GM18867 (cell line): ENCODE results near the gene ZFC3H1.

ENCODE experiments used
- ATAC-seq: cut with Tn5 transposase; IDR thresholded peaks from one replicate; pipeline ENCODE4 v1.9.1; 2021; ENCODE audit warnings: mild to moderate bottlenecking, moderate library complexity; ENCODE audit not compliant: unreplicated experiment

The ZFC3H1 gene

DNA sequence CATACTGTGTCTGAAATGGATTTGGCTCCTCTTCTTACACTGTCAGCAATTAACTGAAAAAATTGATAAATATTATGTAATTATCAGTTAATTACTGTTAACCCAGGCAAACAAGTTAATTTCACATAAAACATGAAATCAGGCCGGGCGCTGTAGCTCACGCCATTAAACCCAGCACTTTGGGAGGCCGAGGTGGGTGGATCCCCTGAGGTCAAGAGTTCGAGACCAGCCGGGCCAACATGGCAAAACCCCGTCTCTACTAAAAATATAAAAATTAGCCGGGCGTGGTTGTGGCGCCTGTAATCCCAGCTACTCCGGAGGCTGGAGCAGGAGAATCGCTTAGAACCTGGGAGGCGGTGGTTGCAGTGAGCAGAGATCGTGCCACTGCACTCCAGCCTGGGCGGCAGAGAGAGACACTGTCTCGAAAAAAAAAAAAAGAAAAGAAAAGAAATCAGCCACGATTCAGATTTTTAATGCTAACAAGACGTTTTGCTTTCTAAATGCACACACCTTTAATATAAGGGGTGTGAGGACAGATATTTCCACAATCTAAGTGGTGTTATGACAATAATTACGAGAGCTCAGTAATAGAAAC, 21.8 kb upstream of the ZFC3H1 start:
- ATAC-seq, result no peak

- no peak for ATAC-seq
Observed at GRCh38 chr12:71684081-71684480, 20.4 kb upstream of the ZFC3H1 start.

- ATAC-seq, result no peak
Observed at GRCh38 chr12:71683633-71684032, 20.0 kb upstream of the ZFC3H1 start.

DNA sequence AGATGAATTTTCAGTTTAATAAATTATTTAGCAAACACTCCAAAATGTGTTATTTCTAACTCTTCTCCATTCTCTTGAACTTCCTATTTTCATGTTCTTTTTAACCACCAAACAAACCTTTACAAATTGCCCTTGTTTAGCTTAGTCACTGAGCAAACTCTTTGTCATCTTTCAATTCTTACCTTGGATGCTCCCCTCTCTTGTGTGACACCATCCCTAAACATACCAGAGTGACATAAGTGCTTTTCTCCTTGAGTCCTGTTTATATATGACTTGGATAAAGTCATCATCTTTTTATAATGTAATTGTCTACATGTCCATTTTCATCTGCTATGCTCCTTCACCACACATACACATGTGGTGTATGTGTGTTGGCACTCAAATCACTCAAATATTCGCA, 18.8 kb upstream of the ZFC3H1 start:
- no peak for ATAC-seq

DNA sequence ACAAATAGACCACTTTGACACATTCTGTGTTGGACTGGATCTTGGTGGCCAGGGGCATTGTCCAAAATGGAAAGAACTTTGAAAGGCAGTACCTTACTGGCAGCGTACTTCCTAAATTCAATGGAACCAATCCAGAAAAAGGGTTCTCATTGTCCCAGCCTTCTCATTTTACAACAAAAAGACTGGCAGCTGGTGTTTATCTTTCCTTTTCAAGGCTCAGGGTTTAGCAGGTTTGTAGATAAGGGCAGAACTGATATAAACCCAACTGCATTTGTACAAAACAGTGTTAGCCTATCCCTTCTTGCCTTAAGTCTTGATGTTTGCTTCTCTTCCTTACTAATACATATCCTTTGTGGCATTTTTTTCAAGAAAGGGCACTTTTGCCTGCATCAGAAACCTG, 8.2 kb upstream of the ZFC3H1 start:
- no peak for ATAC-seq

DNA sequence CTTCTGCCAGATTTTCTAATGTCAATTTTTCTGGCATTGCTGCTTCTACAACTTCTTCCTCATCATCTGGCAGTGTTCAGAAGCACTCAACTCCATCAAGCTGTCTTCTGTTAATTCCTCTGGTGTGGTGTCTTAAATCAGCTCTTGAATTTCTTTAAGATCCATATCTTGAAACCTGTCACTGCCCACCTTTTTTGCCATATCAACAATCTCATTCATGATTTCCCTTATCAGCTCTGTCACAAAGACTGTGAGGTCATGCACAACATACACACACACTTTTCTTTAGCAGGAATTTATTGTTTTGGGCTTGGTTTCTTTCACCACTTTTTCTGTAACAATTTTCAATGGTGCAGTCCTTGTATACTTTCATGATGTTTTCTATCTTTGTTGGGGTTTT, 7.7 kb upstream of the ZFC3H1 start:
- no peak for ATAC-seq

- ATAC-seq, result no peak
Observed at GRCh38 chr12:71666259-71666658, 2.6 kb upstream of the ZFC3H1 start.

DNA sequence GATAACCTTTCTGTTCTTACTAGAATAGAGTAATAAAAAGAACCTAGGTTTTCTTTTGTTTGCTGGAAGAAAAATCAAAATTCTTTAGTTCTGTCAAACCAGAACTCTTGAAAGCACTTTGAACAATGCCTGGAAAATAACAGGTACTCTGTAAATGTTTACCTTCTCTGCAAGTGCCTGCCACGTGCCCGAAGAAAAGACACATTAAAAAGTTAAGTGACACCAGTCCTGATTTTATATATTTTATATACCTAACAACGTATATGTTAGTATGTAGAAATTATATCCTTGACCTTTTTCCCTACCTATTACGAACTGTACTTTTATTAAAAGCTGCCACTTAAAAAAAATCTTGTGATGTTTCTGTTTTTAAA, 1.4 kb upstream of the ZFC3H1 start:
- no peak for ATAC-seq

GRCh38 chr12:71664411-71665089, 902 bp upstream of the ZFC3H1 start:
- peak; percentile 15 for ATAC-seq

GRCh38 chr12:71662849-71663560, 643 bp downstream of the ZFC3H1 start:
- ATAC-seq, result peak; percentile 24

DNA sequence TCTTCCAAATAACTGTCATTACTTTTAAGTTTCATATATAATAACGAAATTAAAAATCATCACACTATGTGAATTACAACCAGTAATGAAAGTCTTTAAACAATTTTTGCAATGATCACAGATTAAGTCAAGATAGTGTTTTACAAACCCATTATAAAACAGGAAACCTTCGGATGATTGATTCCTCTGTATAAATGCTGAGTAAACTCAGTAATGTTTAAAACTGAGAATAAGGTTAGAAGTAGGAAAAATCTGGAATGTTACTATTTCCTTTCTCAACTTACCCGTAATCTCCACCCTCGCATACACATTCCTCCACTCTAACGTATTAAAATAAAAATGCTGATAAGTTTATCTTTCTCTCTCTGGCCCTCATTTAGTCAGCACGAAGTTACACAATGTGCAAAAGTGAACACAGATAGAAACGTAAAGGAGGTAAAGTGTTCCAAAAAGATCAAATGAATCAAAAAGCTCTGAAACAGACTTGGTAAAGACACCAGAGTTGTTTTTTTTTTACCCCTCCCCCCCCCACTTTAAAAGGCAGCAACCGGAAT, 1.6 kb downstream of the ZFC3H1 start:
- no peak for ATAC-seq

GRCh38 chr12:71656740-71657139, 6.9 kb downstream of the ZFC3H1 start:
- no peak for ATAC-seq

DNA sequence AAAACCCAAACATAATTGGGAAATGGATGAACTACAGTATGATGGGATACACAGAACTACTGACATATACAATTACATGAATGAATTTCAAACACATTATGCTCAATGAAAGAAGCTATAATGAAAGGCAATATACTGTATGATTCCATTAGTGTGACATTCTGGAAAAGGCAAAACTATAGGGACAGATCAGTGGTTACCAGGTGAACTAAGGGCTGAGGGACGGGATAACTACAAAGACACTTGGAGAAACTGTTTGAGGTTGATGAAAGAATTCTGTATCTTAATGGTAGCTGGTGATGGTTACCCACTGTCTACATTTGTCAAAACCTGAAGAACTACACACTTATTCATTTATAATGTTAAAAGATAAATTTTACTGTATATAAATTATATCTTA, 7.7 kb downstream of the ZFC3H1 start:
- ATAC-seq, result no peak

DNA sequence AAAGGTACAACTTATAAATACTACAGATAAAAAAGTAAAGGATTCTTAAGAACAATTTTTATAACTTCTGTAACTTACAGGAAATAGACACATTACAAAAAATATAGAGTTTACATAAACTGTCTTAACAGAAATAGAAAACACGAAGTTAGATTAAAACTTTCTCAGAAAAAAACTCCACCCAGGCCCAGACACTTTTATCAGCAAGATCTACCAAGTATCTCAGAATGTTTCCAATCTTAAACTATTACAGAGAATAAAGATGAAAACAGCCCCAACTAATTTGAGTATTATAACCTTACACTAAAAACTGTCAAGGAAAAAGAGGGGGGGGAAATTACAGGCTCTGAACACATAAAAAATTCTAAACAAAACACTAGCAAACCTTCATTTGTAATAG, 8.2 kb downstream of the ZFC3H1 start:
- ATAC-seq, result no peak

GRCh38 chr12:71654200-71654599, 9.4 kb downstream of the ZFC3H1 start:
- ATAC-seq, result no peak

DNA sequence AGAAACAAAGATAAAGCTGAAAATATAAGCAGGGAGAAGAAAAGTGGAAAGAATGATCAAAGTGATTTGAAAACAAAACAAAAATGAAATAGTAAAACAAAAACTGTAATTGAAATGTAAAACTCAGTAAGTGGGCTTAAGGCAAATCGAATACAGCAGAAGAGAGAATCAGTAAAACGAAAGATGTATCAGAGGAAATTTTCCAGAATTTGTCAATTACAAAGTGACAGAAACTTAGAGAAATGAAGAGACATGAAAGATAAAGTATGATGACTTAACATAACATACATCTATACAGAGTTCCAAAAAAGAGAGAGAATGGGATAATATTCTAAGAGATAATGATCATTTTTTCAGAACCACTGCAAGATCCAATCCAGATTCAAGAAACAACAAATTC, 10.5 kb downstream of the ZFC3H1 start:
- no peak for ATAC-seq

GRCh38 chr12:71652656-71653055, 11.0 kb downstream of the ZFC3H1 start:
- ATAC-seq, result no peak

GRCh38 chr12:71649401-71649800, 14.2 kb downstream of the ZFC3H1 start:
- no peak for ATAC-seq

- no peak for ATAC-seq
Observed at GRCh38 chr12:71648537-71648936, 15.1 kb downstream of the ZFC3H1 start.

DNA sequence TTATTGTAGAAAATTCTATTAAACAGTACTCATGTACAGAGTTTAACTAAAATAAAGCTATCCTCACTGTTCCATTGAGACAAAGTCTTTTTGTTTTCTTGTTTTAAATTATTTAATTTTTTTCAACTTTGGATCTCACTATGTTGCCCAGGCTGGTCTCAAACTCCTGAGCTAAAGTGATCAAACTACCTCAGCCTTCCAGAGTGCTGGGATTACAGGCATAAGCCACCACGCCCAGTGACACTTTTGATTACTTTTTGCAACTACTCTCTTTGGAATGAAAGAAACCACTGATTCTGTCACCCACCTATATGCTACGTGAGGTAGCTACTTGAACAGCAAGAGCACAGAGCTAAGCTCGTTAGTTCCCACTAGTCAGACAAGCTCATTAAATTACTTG, 17.1 kb downstream of the ZFC3H1 start:
- ATAC-seq, result no peak

- ATAC-seq, result no peak
Observed at GRCh38 chr12:71645268-71645667, 18.4 kb downstream of the ZFC3H1 start.

- ATAC-seq, result no peak
Observed at GRCh38 chr12:71642264-71642663, 21.4 kb downstream of the ZFC3H1 start.
